ENCODE measurements around the gene TNC. TPM values are rescaled to one million over a fixed set of nuclear protein-coding genes. Genes with fewer than 3 reads are reported as not detected.

Gene TNC
- total and polyA plus RNA-seq, 2 of the 4 experiments (the other 2 are of a cell fraction) = 192 to 253 TPM

DNA sequence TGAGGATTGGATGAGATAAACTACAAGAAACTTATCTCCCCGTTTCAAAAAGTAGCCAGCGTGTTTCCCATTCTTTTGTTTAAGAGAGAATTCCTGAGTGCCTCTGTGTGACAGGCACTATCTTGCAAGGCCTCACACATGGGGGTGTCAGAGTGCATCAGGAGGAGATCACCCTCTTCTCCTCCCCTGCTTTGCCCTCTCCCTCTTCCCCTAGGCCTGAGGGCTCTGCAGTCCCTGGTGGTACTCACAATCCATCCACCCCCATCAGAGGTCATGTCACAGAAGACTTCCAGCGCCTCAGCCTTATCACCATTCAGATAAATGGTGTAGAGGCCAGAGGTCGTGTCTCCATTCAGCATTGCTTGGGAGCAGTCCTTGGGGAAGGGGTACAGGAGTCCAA is 88.0 kb downstream of the TNC start:
- Histone ChIP-seq H3K56ac (ENCODE audit: extremely low read depth, insufficient read depth, low read length) (no peak overlapping the region), H3K14ac (replicated peaks; ENCODE audit: low read depth, low read length) (no peak overlapping the region)
- BruUV-seq (replicated peaks) = no TSS peak

More for the DNA sequence above, 88.0 kb downstream of the TNC start:
- in situ Hi-C loops (cut with MboI; ENCODE audit: low sequenced_read_pairs) (no loop called here), dilution Hi-C loops (cut with HindIII; ENCODE audit: low sequenced_read_pairs, unreplicated experiment) (no loop called here), intact Hi-C loops (cut with micrococcal nuclease) (loop anchor here (5.0 kb wide), 1 partner anchor 492 kb away; no protein-coding TSS in a partner anchor)
- Histone ChIP-seq H2BK5ac (ENCODE audit: low read depth, low read length, poor library complexity, severe bottlenecking) (no peak overlapping the region), H2BK15ac (ENCODE audit: low read depth, low read length) (no peak overlapping the region), H3K9me3 (ENCODE audit: control insufficient read depth, insufficient read depth, low read length) (no peaks in the 10 kb centered on the region), H2BK20ac (ENCODE audit: low read depth, low read length) (no peak overlapping the region), H3K4me2 (ENCODE audit: low read depth, low read length) (no peak overlapping the region), H3K4me3 (ENCODE audit: insufficient read depth, low read depth, low read length) (no peak overlapping the region), H2AK5ac (ENCODE audit: low read depth, low read length) (no peak overlapping the region), H4K8ac (ENCODE audit: low read depth in 2 of 2, low read length in 2 of 2) (no peak overlapping the region), H3K18ac (ENCODE audit: low read depth, low read length) (no peak overlapping the region), H3K27ac (ENCODE audit: insufficient read depth, low read length) (no peak overlapping the region), H4K5ac (ENCODE audit: low read depth, low read length) (no peak overlapping the region), H2BK120ac (ENCODE audit: low read depth, low read length) (no peak overlapping the region), H3K9me1 (ENCODE audit: insufficient read depth, low read length) (peaks cover under 1% of the 10 kb centered on the region), H3K79me1 (ENCODE audit: low read depth in 1 of 2, low read length in 2 of 2) (0 out of 4 replicates have a peak, but pooled peaks cover 0 to 6% of the 10 kb centered on the region in 2 experiments), H3K9ac (ENCODE audit: low read depth, low read length) (no peak overlapping the region), H3K23ac (ENCODE audit: low read depth, low read length) (no peak overlapping the region), H2AFZ (replicated peaks; ENCODE audit: low read length, poor library complexity) (no peak overlapping the region), H3K27me3 (ENCODE audit: control insufficient read depth, insufficient read depth, low read length) (no peaks in the 10 kb centered on the region), H3K36me3 (ENCODE audit: control insufficient read depth, insufficient read depth, low read length) (peaks cover 61% of the 10 kb centered on the region), H4K91ac (ENCODE audit: insufficient read depth, low read depth, low read length) (no peak overlapping the region), H3K4ac (ENCODE audit: low read depth, low read length) (no peak overlapping the region), H3K4me1 (ENCODE audit: control insufficient read depth, insufficient read depth, low read length) (peaks cover 7% of the 10 kb centered on the region), H2AK9ac (replicated peaks; ENCODE audit: low read depth, low read length, poor library complexity) (no peak overlapping the region), H4K20me1 (ENCODE audit: insufficient read depth, low read length) (no peaks in the 10 kb centered on the region)
- ChIA-PET POLR2A (ENCODE audit: unreplicated experiment) (no interaction called here), CTCF (no interaction called here)
- no CpG with 5 or more reads among the region's 4 CpGs for WGBS, 2 experiments (ENCODE audit: extremely low coverage in 2 of 2, insufficient read length in 1 of 2)
- DNase-seq (no peak), ATAC-seq (ENCODE audit: low read depth) (no peak)
- TF ChIP-seq NFE2L2 (IDR thresholded peaks at IDR 0.05; ENCODE audit: low read depth, low read length) (no peak), FOS (IDR thresholded peaks at IDR 0.05; ENCODE audit: low read depth, low read length) (no peak), MXI1 (IDR thresholded peaks at IDR 0.05; ENCODE audit: borderline replicate concordance, low read depth, low read length) (no peak), ELK1 (IDR thresholded peaks at IDR 0.05; ENCODE audit: borderline replicate concordance, low read depth, low read length) (no peak), CHD1 (IDR thresholded peaks at IDR 0.05; ENCODE audit: low read depth, low read length) (no peak), RFX5 (IDR thresholded peaks at IDR 0.05; ENCODE audit: low read depth, low read length) (no peak), RAD21 (IDR thresholded peaks at IDR 0.05; ENCODE audit: low read length) (no peak), CTCF (conservative IDR thresholded peaks at IDR 0.05; ENCODE audit: low read depth, low read length) (no peak), MAZ (IDR thresholded peaks at IDR 0.05; ENCODE audit: borderline replicate concordance, low read depth, low read length) (no peak), RCOR1 (IDR thresholded peaks at IDR 0.05; ENCODE audit: insufficient replicate concordance, low read length) (no peak), CEBPB (IDR thresholded peaks at IDR 0.05; ENCODE audit: low read depth, low read length) (no peak), USF2 (IDR thresholded peaks at IDR 0.05; ENCODE audit: low read depth, low read length) (no peak), SMC3 (IDR thresholded peaks at IDR 0.05; ENCODE audit: low read depth, low read length) (no peak)

Data from IMR-90 (cell line).